Osteoblast (primary cell): ENCODE measurements around the gene NME7. TPM values are rescaled to one million over a fixed set of nuclear protein-coding genes. Genes with fewer than 3 reads are reported as not detected.
"Not testable (repeated sequence)": the region's sequence is repeated elsewhere in the genome, so short reads cannot be mapped to it uniquely, and the experiment has no call there.

Source experiments
- DNase-seq: peaks from one replicate; pipeline ENCODE4 v3.0.0; 2011; ENCODE audit warnings: low spot score, mixed read lengths; ENCODE audit not compliant: insufficient read length; ENCODE audit errors: missing footprints
- H2AFZ ChIP-seq: 2 replicates; pipeline ENCODE4 v1.6.0; 2011; ENCODE audit warnings: mild to moderate bottlenecking, low read length
- H3K27ac ChIP-seq: 2 replicates; pipeline ENCODE4 v1.5.1; 2011; ENCODE audit warnings: mild to moderate bottlenecking, low read depth, low read length, moderate library complexity
- H3K27me3 ChIP-seq: 2 replicates; pipeline ENCODE4 v1.6.0; 2012; ENCODE audit warnings: mild to moderate bottlenecking, control low read depth, inconsistent platforms, low read length, moderate library complexity; ENCODE audit not compliant: insufficient read depth
- H3K36me3 ChIP-seq: 2 replicates; pipeline ENCODE4 v1.5.1; 2011; ENCODE audit warnings: mild to moderate bottlenecking, low read length, control low read depth, moderate library complexity; ENCODE audit not compliant: insufficient read depth
- H3K4me1 ChIP-seq: 2 replicates; pipeline ENCODE4 v1.5.1; 2011; ENCODE audit warnings: mild to moderate bottlenecking, low read length, control low read depth, moderate library complexity; ENCODE audit not compliant: insufficient read depth
- H3K4me2 ChIP-seq: 2 replicates; pipeline ENCODE4 v1.6.0; 2011; ENCODE audit warnings: mild to moderate bottlenecking, low read length; ENCODE audit not compliant: insufficient read depth
- H3K4me3 ChIP-seq: fragments of 200-600 bp; sonication (generic); 3 replicates; pipeline ENCODE4 v1.5.1; 2012; ENCODE audit warnings: mild to moderate bottlenecking, low read length, inconsistent platforms; ENCODE audit not compliant: insufficient read depth
- H3K79me2 ChIP-seq: 2 replicates; pipeline ENCODE4 v1.6.0; 2012; ENCODE audit warnings: mild to moderate bottlenecking, low read length, control low read depth, inconsistent platforms; ENCODE audit not compliant: insufficient read depth
- H3K9me3 ChIP-seq: 2 replicates; pipeline ENCODE4 v1.5.1; 2011; ENCODE audit warnings: low read depth, low read length, control low read depth
- H4K20me1 ChIP-seq: 2 replicates; pipeline ENCODE4 v1.6.0; 2012; ENCODE audit warnings: mild to moderate bottlenecking, low read length, control low read depth; ENCODE audit not compliant: insufficient read depth
- CTCF ChIP-seq: IDR thresholded peaks from 2 replicates; pipeline ENCODE4 v1.5.1; 2011; ENCODE audit warnings: mild to moderate bottlenecking, low read depth, low read length, moderate library complexity; ENCODE audit errors: extremely low read depth
- total RNA-seq: library from RNA; depleted of rRNA; stranded (reverse); fragments of >200 nt; gene quantifications from 2 replicates; pipeline ENCODE4 v1.2.3, GENCODE V29; 2012

The NME7 gene
- total RNA-seq, 1 donor = 31.5 TPM

- Histone ChIP-seq H3K9me3 (no peaks in the 10 kb centered on the region), H3K79me2 (peaks cover 10% of the 10 kb centered on the region), H3K4me1 (peaks cover 23% of the 10 kb centered on the region), H3K4me2 (no peak overlapping the region), H3K27ac (no peak overlapping the region), H3K36me3 (peaks cover 4% of the 10 kb centered on the region), H3K4me3 (no peak overlapping the region), H3K27me3 (no peaks in the 10 kb centered on the region), H4K20me1 (no peaks in the 10 kb centered on the region), H2AFZ (no peak overlapping the region)
- no peak for TF ChIP-seq CTCF
- no peak for DNase-seq
These were observed 241.3 kb downstream of the NME7 start for GRCh38 chr1:169126335-169126734.

- H3K4me3 ChIP-seq, H3K27me3 ChIP-seq, DNase-seq, H4K20me1 ChIP-seq, H3K4me2 ChIP-seq, H3K36me3 ChIP-seq, H3K79me2 ChIP-seq, H2AFZ ChIP-seq, H3K27ac ChIP-seq, H3K9me3 ChIP-seq: not testable (repeated sequence)
- peaks cover 23% of the 10 kb centered on the region for H3K4me1 ChIP-seq
These were observed 242.0 kb downstream of the NME7 start for GRCh38 chr1:169125597-169125996.

DNA sequence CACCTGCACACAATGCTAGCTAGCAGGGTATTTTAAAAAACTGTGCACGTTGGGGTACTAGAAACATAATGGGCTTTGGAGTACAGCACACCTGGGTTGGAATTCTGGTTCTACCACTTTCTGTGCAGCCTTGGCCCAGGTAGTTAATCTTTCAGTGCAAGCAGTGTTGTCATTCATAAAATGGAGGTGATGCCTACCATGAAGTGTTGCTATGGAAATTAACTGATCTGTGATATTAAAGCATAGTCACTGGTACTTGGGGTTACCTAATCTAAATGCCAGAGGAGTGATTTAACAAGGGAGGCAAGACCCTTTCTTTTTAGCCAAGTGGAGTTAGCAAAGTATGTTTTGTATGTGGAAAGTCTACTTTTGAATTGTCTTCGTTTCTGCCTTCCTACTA lies 243.1 kb downstream of the NME7 start:
- no peak overlapping the region for H3K4me2 ChIP-seq
- H3K79me2 ChIP-seq = peaks cover 10% of the 10 kb centered on the region

GRCh38 chr1:169122976-169123375 lies 244.6 kb downstream of the NME7 start:
- no peak overlapping the region for H3K27ac ChIP-seq
- peaks cover 13% of the 10 kb centered on the region for H3K4me1 ChIP-seq
- DNase-seq = no peak
- H3K79me2 ChIP-seq = peaks cover 10% of the 10 kb centered on the region
- H2AFZ ChIP-seq = no peak overlapping the region
- H3K27me3 ChIP-seq = no peaks in the 10 kb centered on the region
- no peaks in the 10 kb centered on the region for H3K9me3 ChIP-seq
- no peak overlapping the region for H3K4me3 ChIP-seq
- no peak overlapping the region for H3K4me2 ChIP-seq
- H3K36me3 ChIP-seq = no peaks in the 10 kb centered on the region
- TF ChIP-seq CTCF = no peak
- H4K20me1 ChIP-seq = no peaks in the 10 kb centered on the region

More for the DNA sequence above, 243.1 kb downstream of the NME7 start:
- Histone ChIP-seq H3K36me3 (no peaks in the 10 kb centered on the region), H3K4me1 (peaks cover 19% of the 10 kb centered on the region), H3K9me3 (no peaks in the 10 kb centered on the region), H4K20me1 (no peaks in the 10 kb centered on the region), H3K4me3 (no peak overlapping the region), H3K27me3 (no peaks in the 10 kb centered on the region), H2AFZ (no peak overlapping the region), H3K27ac (no peak overlapping the region)
- DNase-seq = no peak
- TF ChIP-seq CTCF = no peak
